ENCODE data around the gene ADIPOR2. TPM values are rescaled to one million over a fixed set of nuclear protein-coding genes. Genes with fewer than 3 reads are reported as not detected.

The ADIPOR2 gene
- total and polyA plus RNA-seq, 2 of the 4 experiments (the other 2 are of a cell fraction): 20.0 to 24.9 TPM

DNA sequence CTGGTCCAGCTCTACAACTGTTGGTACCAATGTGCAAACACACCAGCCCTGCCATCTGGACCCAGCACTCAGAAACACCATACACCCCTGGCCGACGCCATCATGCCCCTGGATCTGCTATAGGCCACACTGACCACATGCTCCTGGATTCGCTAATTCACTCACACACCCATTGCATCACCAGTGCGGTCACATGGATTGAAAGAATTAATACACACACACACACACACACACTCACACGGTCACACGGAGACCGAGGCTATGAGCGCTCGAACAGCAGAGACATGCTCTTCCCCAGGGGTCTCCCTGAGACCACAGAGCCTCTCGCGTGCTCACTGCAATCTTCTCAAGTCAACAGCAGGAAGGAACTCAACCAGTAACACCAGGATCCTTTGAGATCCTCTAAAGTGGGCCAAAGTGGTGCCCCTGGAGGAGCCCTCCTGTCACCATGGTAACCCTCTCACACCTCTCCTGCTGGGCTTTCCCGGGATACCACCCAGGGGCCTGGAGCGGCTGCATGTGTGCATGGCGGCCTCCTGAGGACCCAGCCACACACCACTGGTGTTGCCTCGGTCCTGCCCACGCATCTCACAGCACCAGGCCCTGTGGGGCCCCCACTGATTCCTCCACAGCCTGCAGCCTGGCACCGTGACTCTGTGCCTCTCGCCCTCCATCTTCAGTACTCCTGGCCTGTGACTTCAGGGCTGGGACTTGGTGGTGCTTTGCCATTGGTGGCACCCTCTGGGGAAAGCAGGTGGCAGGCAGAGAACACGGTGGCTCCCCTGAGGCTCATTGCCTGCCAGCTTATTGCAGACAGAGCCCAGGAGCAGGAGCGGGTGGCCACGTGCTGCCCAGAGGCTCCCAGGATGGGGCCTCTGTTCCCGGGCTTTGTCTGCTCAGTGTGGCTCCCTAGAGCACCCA, 144.6 kb downstream of the ADIPOR2 start:
- POLR2A ChIA-PET (ENCODE audit: unreplicated experiment): no interaction called here
- Histone ChIP-seq H3K56ac (ENCODE audit: extremely low read depth, insufficient read depth, low read length) (no peak overlapping the region), H2BK120ac (ENCODE audit: low read depth, low read length) (no peak overlapping the region), H3K36me3 (ENCODE audit: control insufficient read depth, insufficient read depth, low read length) (no peaks in the 10 kb centered on the region), H3K18ac (ENCODE audit: low read depth, low read length) (no peak overlapping the region), H2BK5ac (ENCODE audit: low read depth, low read length, poor library complexity, severe bottlenecking) (no peak overlapping the region), H3K4me3 (ENCODE audit: insufficient read depth, low read depth, low read length) (no peak overlapping the region), H3K79me1 (ENCODE audit: low read depth in 1 of 2, low read length in 2 of 2) (no peaks in the 10 kb centered on the region), H2AFZ (replicated peaks; ENCODE audit: low read length, poor library complexity) (no peak overlapping the region), H4K20me1 (ENCODE audit: insufficient read depth, low read length) (no peaks in the 10 kb centered on the region; the same call in 1 of the 2 replicates), H3K9me3 (ENCODE audit: control insufficient read depth, insufficient read depth, low read length) (no peaks in the 10 kb centered on the region), H4K8ac (ENCODE audit: low read depth in 2 of 2, low read length in 2 of 2) (no peak overlapping the region), H2AK5ac (ENCODE audit: low read depth, low read length) (no peak overlapping the region), H3K27ac (ENCODE audit: insufficient read depth, low read length) (no peak overlapping the region), H2AK9ac (replicated peaks; ENCODE audit: low read depth, low read length, poor library complexity) (no peak overlapping the region), H2BK15ac (ENCODE audit: low read depth, low read length) (no peak overlapping the region), H3K27me3 (ENCODE audit: control insufficient read depth, insufficient read depth, low read length) (peaks cover 44% of the 10 kb centered on the region), H3K14ac (replicated peaks; ENCODE audit: low read depth, low read length) (no peak overlapping the region), H3K23ac (ENCODE audit: low read depth, low read length) (no peak overlapping the region), H3K9me1 (ENCODE audit: insufficient read depth, low read length) (no peaks in the 10 kb centered on the region), H4K5ac (ENCODE audit: low read depth, low read length) (no peak overlapping the region), H2BK20ac (ENCODE audit: low read depth, low read length) (no peak overlapping the region), H3K4ac (ENCODE audit: low read depth, low read length) (no peak overlapping the region), H4K91ac (ENCODE audit: insufficient read depth, low read depth, low read length) (no peak overlapping the region), H3K9ac (ENCODE audit: low read depth, low read length) (no peak overlapping the region), H3K4me2 (ENCODE audit: low read depth, low read length) (no peak overlapping the region), H3K4me1 (ENCODE audit: control insufficient read depth, insufficient read depth, low read length) (no peaks in the 10 kb centered on the region)
- in situ Hi-C loops (cut with MboI; ENCODE audit: low sequenced_read_pairs) (no loop called here), intact Hi-C loops (cut with micrococcal nuclease) (no loop called here), dilution Hi-C loops (cut with HindIII; ENCODE audit: low sequenced_read_pairs, unreplicated experiment) (no loop called here)
- no TSS peak for BruUV-seq (replicated peaks)
- 66% methylated on average over 6 of the region's 22 CpGs; no CpG with 5 or more reads in 1 of the 2 experiments for WGBS, 2 experiments (ENCODE audit: extremely low coverage in 2 of 2, insufficient read length in 1 of 2)
- CTCF ChIA-PET: no interaction called here
- DNase-seq: no peak
- ATAC-seq (ENCODE audit: low read depth): no peak
- no peak for TF ChIP-seq RCOR1 (IDR thresholded peaks at IDR 0.05; ENCODE audit: insufficient replicate concordance, low read length)
- TF ChIP-seq POLR2A (IDR thresholded peaks at IDR 0.05; ENCODE audit: low read depth, low read length): no peak
- no peak for TF ChIP-seq CEBPB (IDR thresholded peaks at IDR 0.05; ENCODE audit: low read depth, low read length)
- TF ChIP-seq CHD1 (IDR thresholded peaks at IDR 0.05; ENCODE audit: low read depth, low read length): no peak
- TF ChIP-seq FOS (IDR thresholded peaks at IDR 0.05; ENCODE audit: low read depth, low read length): no peak
- TF ChIP-seq RFX5 (IDR thresholded peaks at IDR 0.05; ENCODE audit: low read depth, low read length): no peak
- TF ChIP-seq MAZ (IDR thresholded peaks at IDR 0.05; ENCODE audit: borderline replicate concordance, low read depth, low read length): no peak
- TF ChIP-seq, protein P1, sequence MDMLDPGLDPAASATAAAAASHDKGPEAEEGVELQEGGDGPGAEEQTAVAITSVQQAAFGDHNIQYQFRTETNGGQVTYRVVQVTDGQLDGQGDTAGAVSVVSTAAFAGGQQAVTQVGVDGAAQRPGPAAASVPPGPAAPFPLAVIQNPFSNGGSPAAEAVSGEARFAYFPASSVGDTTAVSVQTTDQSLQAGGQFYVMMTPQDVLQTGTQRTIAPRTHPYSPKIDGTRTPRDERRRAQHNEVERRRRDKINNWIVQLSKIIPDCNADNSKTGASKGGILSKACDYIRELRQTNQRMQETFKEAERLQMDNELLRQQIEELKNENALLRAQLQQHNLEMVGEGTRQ (IDR thresholded peaks at IDR 0.05; ENCODE audit: low read depth, low read length): no peak
- no peak for TF ChIP-seq MXI1 (IDR thresholded peaks at IDR 0.05; ENCODE audit: borderline replicate concordance, low read depth, low read length)
- TF ChIP-seq BHLHE40 (IDR thresholded peaks at IDR 0.05; ENCODE audit: low read depth, low read length): no peak
- TF ChIP-seq, protein P2, sequence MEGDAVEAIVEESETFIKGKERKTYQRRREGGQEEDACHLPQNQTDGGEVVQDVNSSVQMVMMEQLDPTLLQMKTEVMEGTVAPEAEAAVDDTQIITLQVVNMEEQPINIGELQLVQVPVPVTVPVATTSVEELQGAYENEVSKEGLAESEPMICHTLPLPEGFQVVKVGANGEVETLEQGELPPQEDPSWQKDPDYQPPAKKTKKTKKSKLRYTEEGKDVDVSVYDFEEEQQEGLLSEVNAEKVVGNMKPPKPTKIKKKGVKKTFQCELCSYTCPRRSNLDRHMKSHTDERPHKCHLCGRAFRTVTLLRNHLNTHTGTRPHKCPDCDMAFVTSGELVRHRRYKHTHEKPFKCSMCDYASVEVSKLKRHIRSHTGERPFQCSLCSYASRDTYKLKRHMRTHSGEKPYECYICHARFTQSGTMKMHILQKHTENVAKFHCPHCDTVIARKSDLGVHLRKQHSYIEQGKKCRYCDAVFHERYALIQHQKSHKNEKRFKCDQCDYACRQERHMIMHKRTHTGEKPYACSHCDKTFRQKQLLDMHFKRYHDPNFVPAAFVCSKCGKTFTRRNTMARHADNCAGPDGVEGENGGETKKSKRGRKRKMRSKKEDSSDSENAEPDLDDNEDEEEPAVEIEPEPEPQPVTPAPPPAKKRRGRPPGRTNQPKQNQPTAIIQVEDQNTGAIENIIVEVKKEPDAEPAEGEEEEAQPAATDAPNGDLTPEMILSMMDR (conservative IDR thresholded peaks at IDR 0.05; ENCODE audit: low read depth, low read length): no peak
- no peak for TF ChIP-seq SMC3 (IDR thresholded peaks at IDR 0.05; ENCODE audit: low read depth, low read length)
- no peak for TF ChIP-seq RAD21 (IDR thresholded peaks at IDR 0.05; ENCODE audit: low read length)
